GM19455 (cell line): ENCODE data around the gene DOK3.
"Not testable (repeated sequence)": the region's sequence is repeated elsewhere in the genome, so short reads cannot be mapped to it uniquely, and the experiment has no call there.

Experiments used
- ATAC-seq: cut with Tn5 transposase; IDR thresholded peaks from one replicate; pipeline ENCODE4 v1.9.1; 2021; ENCODE audit not compliant: unreplicated experiment

Gene DOK3

GRCh38 chr5:177498013-177498787, 11.4 kb downstream of the DOK3 start:
- no peak for ATAC-seq

GRCh38 chr5:177497292-177498012, 12.2 kb downstream of the DOK3 start, which contains the start of gene PDLIM7:
Gene PDLIM7 (minus strand): TSS chr5:177497604. CDS start chr5:177496512, 1,092 bp downstream.
- peak; percentile 73 for ATAC-seq

- ATAC-seq: no peak
Measured at GRCh38 chr5:177496727-177497291, 12.8 kb downstream of the DOK3 start.

- ATAC-seq: no peak
Measured at GRCh38 chr5:177496070-177496726, 13.4 kb downstream of the DOK3 start.

GRCh38 chr5:177495243-177496060, 14.2 kb downstream of the DOK3 start:
- no peak for ATAC-seq

GRCh38 chr5:177494346-177495195, 15.1 kb downstream of the DOK3 start:
- ATAC-seq: no peak

- ATAC-seq: no peak
Measured at GRCh38 chr5:177493795-177494345, 15.8 kb downstream of the DOK3 start.

- no peak for ATAC-seq
Measured at GRCh38 chr5:177492841-177493240, 16.8 kb downstream of the DOK3 start.

- no peak for ATAC-seq
Measured at GRCh38 chr5:177491983-177492746, 17.5 kb downstream of the DOK3 start.

- no peak for ATAC-seq
Measured at GRCh38 chr5:177491429-177491945, 18.1 kb downstream of the DOK3 start.

GRCh38 chr5:177490992-177491391, 18.6 kb downstream of the DOK3 start:
- ATAC-seq: no peak

- no peak for ATAC-seq
Measured at GRCh38 chr5:177490311-177490991, 19.2 kb downstream of the DOK3 start.

- no peak for ATAC-seq
Measured at GRCh38 chr5:177489119-177489716, 20.4 kb downstream of the DOK3 start.

GRCh38 chr5:177487975-177488374, 21.7 kb downstream of the DOK3 start:
- no peak for ATAC-seq

GRCh38 chr5:177487144-177487543, 22.5 kb downstream of the DOK3 start:
- ATAC-seq: no peak

GRCh38 chr5:177486256-177486655, 23.4 kb downstream of the DOK3 start:
- no peak for ATAC-seq

- not testable (repeated sequence) for ATAC-seq
Measured at GRCh38 chr5:177485753-177486152, 23.9 kb downstream of the DOK3 start.
